ENCODE results near the gene EIF3A. TPM values are rescaled to one million over a fixed set of nuclear protein-coding genes. Genes with fewer than 3 reads are reported as not detected.

Gene EIF3A
- total and polyA plus RNA-seq, 8 donors, result 37.2 to 145 (median 91.4) TPM

- Histone ChIP-seq H3K27me3 (no peaks in the 10 kb centered on the region), H3K27ac (no peak overlapping the region), H3K9me3 (no peaks in the 10 kb centered on the region), H3K4me1 (no peaks in the 10 kb centered on the region), H3K36me3 (no peaks in the 10 kb centered on the region), H3K4me3 (no peak overlapping the region)
- intact Hi-C loops (cut with DNase I), result no loop called here
- 84 to 89% methylated on average over 9 of the region's 9 CpGs for WGBS, 2 donors
- FAIRE-seq (no peak), ATAC-seq (no peak), DNase-seq (no peak)
- no peak for TF ChIP-seq CTCF (IDR thresholded peaks at IDR 0.05)
Observed at GRCh38 chr10:119005362-119006043, 75.1 kb downstream of the EIF3A start.

GRCh38 chr10:119003572-119004289 is 76.9 kb downstream of the EIF3A start:
- Histone ChIP-seq H3K4me3 (no peak overlapping the region), H3K4me1 (no peaks in the 10 kb centered on the region), H3K36me3 (no peaks in the 10 kb centered on the region), H3K27me3 (no peaks in the 10 kb centered on the region), H3K9me3 (no peaks in the 10 kb centered on the region), H3K27ac (no peak overlapping the region)
- DNase-seq, result no peak
- intact Hi-C loops (cut with DNase I), result no loop called here
- no peak for TF ChIP-seq CTCF (IDR thresholded peaks at IDR 0.05)
- WGBS, 2 donors, result 71 to 76% methylated on average over 7 of the region's 7 CpGs
- ATAC-seq, result no peak
- FAIRE-seq, result no peak

DNA sequence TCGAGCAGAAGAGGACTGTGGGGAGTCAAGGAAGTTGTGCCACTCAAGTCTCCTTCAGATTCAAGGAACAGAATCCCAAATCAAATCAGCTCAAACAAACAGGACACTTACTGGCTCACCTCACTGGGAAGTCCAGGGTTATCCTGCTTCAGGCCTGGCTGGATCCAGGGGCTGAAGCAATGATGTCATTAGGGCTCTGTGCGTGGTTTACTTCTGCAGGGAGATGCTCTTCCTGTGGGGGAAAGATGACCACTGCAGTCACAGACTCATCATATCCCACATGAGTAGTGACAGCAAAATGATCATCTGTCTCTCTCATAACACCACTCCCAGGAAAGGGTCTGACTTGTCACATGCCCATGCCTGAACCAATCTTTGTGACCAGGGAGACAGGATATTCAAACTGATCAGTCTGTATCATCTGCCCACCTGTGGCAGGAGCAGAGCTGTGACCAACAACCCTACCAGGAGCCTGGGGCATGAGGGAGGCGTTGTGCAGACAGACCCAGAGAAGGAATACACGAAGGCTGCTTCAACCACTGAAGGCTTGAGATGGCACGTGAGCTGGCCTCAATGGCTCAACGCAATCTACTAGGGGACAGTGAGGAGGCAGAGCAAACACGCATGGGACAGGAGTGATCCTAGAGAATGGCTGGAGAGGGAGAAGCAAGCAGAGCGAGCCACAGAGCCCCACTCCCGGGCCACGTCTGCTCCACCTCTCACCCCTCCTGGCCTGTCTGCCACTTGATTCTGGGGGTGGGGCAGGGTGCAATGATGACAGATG is 78.7 kb downstream of the EIF3A start:
- DNase-seq, result no peak
- FAIRE-seq, result no peak

DNA sequence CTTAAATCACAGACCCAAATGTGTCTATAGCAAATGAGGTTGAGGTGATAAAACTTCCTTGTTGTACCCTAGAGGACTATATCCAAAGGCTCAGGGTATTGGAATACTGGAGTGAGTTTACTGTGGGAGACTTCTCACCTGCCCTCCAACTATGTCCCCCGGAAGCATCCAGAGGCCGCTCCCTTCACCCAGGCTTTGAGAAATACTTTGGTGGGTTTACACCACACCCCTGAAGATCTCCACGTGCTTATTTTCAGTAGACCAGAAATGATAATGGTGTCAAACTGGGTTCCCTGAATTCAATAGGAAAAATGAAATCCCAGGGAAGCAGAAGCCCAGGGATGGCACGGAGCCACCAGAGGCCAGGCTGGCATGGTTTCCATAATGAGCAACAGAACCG is 82.4 kb downstream of the EIF3A start:
- intact Hi-C loops (cut with DNase I), result no loop called here
- ATAC-seq (no peak), DNase-seq (no peak), FAIRE-seq (no peak)
- H3K27me3 ChIP-seq, result no peaks in the 10 kb centered on the region
- WGBS, 2 donors, result 89 to 91% methylated on average over 5 of the region's 5 CpGs
- H3K36me3 ChIP-seq, result no peaks in the 10 kb centered on the region
- no peak overlapping the region for H3K4me3 ChIP-seq
- no peak for TF ChIP-seq CTCF (IDR thresholded peaks at IDR 0.05)
- H3K27ac ChIP-seq, result no peak overlapping the region
- no peaks in the 10 kb centered on the region for H3K9me3 ChIP-seq
- no peaks in the 10 kb centered on the region for H3K4me1 ChIP-seq

More for the DNA sequence above, 78.7 kb downstream of the EIF3A start:
- intact Hi-C loops (cut with DNase I), result no loop called here
- H3K4me3 ChIP-seq, result no peak overlapping the region
- no peak for ATAC-seq
- no peaks in the 10 kb centered on the region for H3K4me1 ChIP-seq
- no peaks in the 10 kb centered on the region for H3K9me3 ChIP-seq
- no peaks in the 10 kb centered on the region for H3K36me3 ChIP-seq
- no peak overlapping the region for H3K27ac ChIP-seq
- H3K27me3 ChIP-seq, result no peaks in the 10 kb centered on the region
- 89 to 95% methylated on average over 10 of the region's 10 CpGs for whole genome bisulfite sequencing, 2 donors
- no peak for TF ChIP-seq CTCF (IDR thresholded peaks at IDR 0.05)
